Heart left ventricle (tissue), 16 donors: ENCODE measurements around the gene SCN5A. TPM values are rescaled to one million over a fixed set of nuclear protein-coding genes. Genes with fewer than 3 reads are reported as not detected.
"Not testable (repeated sequence)": the region's sequence is repeated elsewhere in the genome, so short reads cannot be mapped to it uniquely, and the experiment has no call there.

ENCODE experiments used
- ATAC-seq, 4 donors: fragments of 200-7000 bp; cut with Tn5 transposase; one replicate each; pipeline ENCODE4 v1.9.1; 2020 to 2022; ENCODE audit warnings: moderate library complexity in 4 of 4, mild to moderate bottlenecking in 3 of 4, moderate number of reproducible peaks in 1 of 4
- DNase-seq, 5 donors: peaks; one replicate each; pipeline ENCODE4 v3.0.0-alpha.2; 2020
- H3K27ac ChIP-seq, 12 donors: fragments of 200-600 bp; sonication (generic) in 4 of 12; one replicate each; pipeline versions ENCODE4 v1.5.0 to v1.8.0; 2016 to 2022; ENCODE audit warnings: mild to moderate bottlenecking in 2 of 12
- H3K27me3 ChIP-seq, 9 donors: fragments of 200-600 bp; sonication (generic) in 2 of 9; one replicate each; pipeline versions ENCODE4 v1.5.1 to v1.8.0; 2016 to 2022; ENCODE audit warnings: mild to moderate bottlenecking in 3 of 9
- H3K36me3 ChIP-seq, 9 donors: fragments of 200-600 bp; sonication (generic) in 2 of 9; one replicate each; pipeline versions ENCODE4 v1.5.0 to v1.8.0; 2018 to 2022; ENCODE audit warnings: mild to moderate bottlenecking in 2 of 9
- H3K4me1 ChIP-seq, 12 donors: fragments of 200-600 bp; sonication (generic) in 4 of 12; one replicate each; pipeline versions ENCODE4 v1.5.0 to v1.8.0; 2016 to 2022; ENCODE audit warnings: mild to moderate bottlenecking in 3 of 12
- H3K4me3 ChIP-seq, 12 donors: fragments of 200-600 bp; sonication (generic) in 4 of 12; one replicate each; pipeline versions ENCODE4 v1.5.0 to v1.8.0; 2017 to 2022; ENCODE audit warnings: mild to moderate bottlenecking in 9 of 12, moderate library complexity in 4 of 12
- H3K9me3 ChIP-seq, 12 donors: fragments of 200-600 bp; sonication (generic) in 4 of 12; one replicate each; pipeline versions ENCODE4 v1.5.0 to v1.8.0; 2016 to 2022; ENCODE audit warnings: mild to moderate bottlenecking in 1 of 12
- CTCF ChIP-seq, 12 donors: fragments of 200-600 bp; sonication (generic) in 4 of 12; IDR thresholded peaks; one replicate each; pipeline versions ENCODE4 v1.5.0 to v1.8.0; 2018 to 2022; ENCODE audit warnings: antibody characterized with exemption in 12 of 12, mild to moderate bottlenecking in 5 of 12
- POLR2A ChIP-seq, 2 donors: fragments of 450-650 bp; IDR thresholded peaks; one replicate each; pipeline ENCODE4 v1.6.1; 2017; ENCODE audit warnings: antibody characterized with exemption in 2 of 2, mild to moderate bottlenecking in 2 of 2, moderate library complexity in 2 of 2
- WGBS, 4 donors: extraction: QIAGEN DNeasy Blood & Tissue Kit in 2 of 4; methylation state at CpG; one replicate each; pipeline versions ENCODE4 v1.1.5 to v1.1.7; 2013 to 2018; 5-methylcytosine and 5-hydroxymethylcytosine counted together
- intact Hi-C, 10 donors: fragments of 100-400 bp; cut with DNase I; formaldehyde crosslinking; loops; one replicate each; pipeline versions ENCODE4 v1.11.1 to v1.14.2; 2022
- polyA plus RNA-seq, 2 donors: library from polyadenylated mRNA; stranded (reverse); fragments of 200-250 nt; gene quantifications; one replicate each; pipeline ENCODE4 v1.2.3, GENCODE V29; 2013
- total RNA-seq, 9 donors: library from RNA; depleted of rRNA in 2 of 9; stranded (reverse); fragments of >200 nt in 2 of 9; fragmentation: NEBNext Ultra II Directional in 3 of 9; extraction: Animal tissue kit (Norgen Biotek cat#: 25700) in 3 of 9; gene quantifications; one replicate each; pipeline versions ENCODE4 v1.1.0 to v1.2.4, GENCODE V29; 2016 to 2023
- donor health status: ischemic (EF 13 %, LVEDD 7.1; RV severe dilation, severe dysfunction).
- donor health status: healthy with polysubstance abuse.
- donor health status: DM: no; HTN: yes; CAD: no.
- donor health status: DM: no; HTN: no; CAD: no.
- donor health status: ischemic (EF 25% LVEDD 6.9; RV normal size, moderate dysfunction).
- donor health status: ischemic (EF 25% LVEDD 5.7; RV mildly dilated, moderate dysfunction).
- donor health status: healthy.
- donor health status: DM: yes; HTN: yes; CAD: no.
- donor health status: ischemic (EF 35%, LVEDD 5.7; RV mildly dilated, moderate dysfunction).
- donor health status: nonischemic (EF 11% LVEDD 7.7; RV severe dilation, severe dysfunction).
- donor health status: DM: yes; HTN: yes; CAD: no.
- donor health status: PGD.
- donor health status: ischemic (EF 29% LVEDD 5.4; RV normal size, mild dysfunction).
- donor health status: nonischemic (EF 23%, LVEDD 6.1; RV moderate dilation, normal function).

The SCN5A gene
- total and polyA plus RNA-seq, 11 donors = 88.4 to 242 (median 173) TPM

- TF ChIP-seq POLR2A (IDR thresholded peaks at IDR 0.05) (no peak), CTCF (IDR thresholded peaks at IDR 0.05) (peak in 1 of 12 donors; percentile 15)
- intact Hi-C loops = no loop called here
- Histone ChIP-seq H3K27ac (peak overlapping the region in 6 of 12 donors; percentile 20 to 69 (median 58)), H3K36me3 (peaks cover 0 to 56% (median 0%) of the 10 kb centered on the region in 9 donors), H3K9me3 (peaks cover 0 to 24% (median 0%) of the 10 kb centered on the region in 12 donors), H3K27me3 (no peaks in the 10 kb centered on the region), H3K4me1 (peaks cover 0 to 40% (median 11%) of the 10 kb centered on the region in 12 donors), H3K4me3 (no peak overlapping the region)
- ATAC-seq = peak; percentile 32 to 58 (median 39)
- DNase-seq = peak in 2 of 5 donors; percentile 23 to 24
- WGBS, 4 donors = 36 to 53% (median 41%) methylated on average over 3 of the region's 3 CpGs
Observed at GRCh38 chr3:38573556-38573955, 75.9 kb downstream of the SCN5A start.

DNA sequence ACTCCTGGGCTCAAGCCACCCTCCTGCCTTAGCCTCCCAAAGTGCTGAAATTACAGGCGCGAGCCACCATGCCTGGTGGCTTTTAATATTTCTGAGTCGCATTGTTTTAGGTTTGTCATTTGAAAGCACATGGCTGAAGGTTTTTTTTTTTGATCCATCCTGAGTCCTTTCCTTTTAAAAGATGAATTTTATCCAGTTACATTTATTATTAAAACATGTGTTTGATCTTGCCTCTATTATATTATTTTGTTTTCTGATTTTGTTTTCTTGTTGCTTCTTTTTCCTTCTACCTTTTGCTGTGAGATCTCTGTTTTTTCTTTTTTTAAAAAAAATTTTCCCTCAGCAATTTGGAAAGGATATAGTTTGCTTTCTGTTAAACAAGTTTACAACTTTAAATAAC, 76.4 kb downstream of the SCN5A start:
- H3K4me3 ChIP-seq = no peak overlapping the region
- H3K4me1 ChIP-seq = peaks cover 0 to 35% (median 8%) of the 10 kb centered on the region in 12 donors
- intact Hi-C loops = no loop called here
- TF ChIP-seq CTCF (IDR thresholded peaks at IDR 0.05) (no peak), POLR2A (IDR thresholded peaks at IDR 0.05) (no peak)
- peaks cover 0 to 55% (median 0%) of the 10 kb centered on the region in 9 donors for H3K36me3 ChIP-seq
- H3K27me3 ChIP-seq = no peaks in the 10 kb centered on the region
- H3K9me3 ChIP-seq = peaks cover 0 to 24% (median 0%) of the 10 kb centered on the region in 12 donors
- H3K27ac ChIP-seq = peak overlapping the region in 5 of 12 donors; percentile 20 to 69 (median 61)
- ATAC-seq = no peak
- 81 to 100% (median 98%) methylated on average over 3 of the region's 3 CpGs for WGBS, 4 donors
- no peak for DNase-seq

- peak in 2 of 5 donors; percentile 3 to 4 for DNase-seq
- Histone ChIP-seq H3K27ac (peak overlapping the region in 4 of 12 donors; percentile 2 to 52 (median 32)), H3K4me3 (no peak overlapping the region), H3K27me3 (no peaks in the 10 kb centered on the region), H3K4me1 (peaks cover 0 to 6% (median 0%) of the 10 kb centered on the region in 12 donors), H3K36me3 (peaks cover 0 to 71% (median 11%) of the 10 kb centered on the region in 9 donors), H3K9me3 (peaks cover 0 to 13% (median 0%) of the 10 kb centered on the region in 12 donors)
- TF ChIP-seq POLR2A (IDR thresholded peaks at IDR 0.05) (no peak), CTCF (IDR thresholded peaks at IDR 0.05) (no peak)
- WGBS, 4 donors = 70 to 90% (median 86%) methylated on average over 4 of the region's 4 CpGs
- intact Hi-C loops = no loop called here
- no peak for ATAC-seq
Observed at GRCh38 chr3:38567498-38567897, 82.0 kb downstream of the SCN5A start.

GRCh38 chr3:38566794-38567193, 82.7 kb downstream of the SCN5A start:
- H3K9me3 ChIP-seq, H3K4me3 ChIP-seq, H3K27me3 ChIP-seq, intact Hi-C loops: not testable (repeated sequence)
- H3K4me1 ChIP-seq = peaks cover 0 to 12% (median 0%) of the 10 kb centered on the region in 12 donors
- H3K27ac ChIP-seq = peak overlapping the region in 7 of 12 donors; percentile 2 to 52 (median 32)
- H3K36me3 ChIP-seq = peaks cover 0 to 78% (median 11%) of the 10 kb centered on the region in 9 donors
- ATAC-seq (peak in 3 of 4 donors; percentile 13 to 71 (median 68)), DNase-seq (peak in 3 of 5 donors; percentile 5 to 29 (median 20))
- 54 to 62% (median 57%) methylated on average over 7 of the region's 7 CpGs for WGBS, 4 donors

DNA sequence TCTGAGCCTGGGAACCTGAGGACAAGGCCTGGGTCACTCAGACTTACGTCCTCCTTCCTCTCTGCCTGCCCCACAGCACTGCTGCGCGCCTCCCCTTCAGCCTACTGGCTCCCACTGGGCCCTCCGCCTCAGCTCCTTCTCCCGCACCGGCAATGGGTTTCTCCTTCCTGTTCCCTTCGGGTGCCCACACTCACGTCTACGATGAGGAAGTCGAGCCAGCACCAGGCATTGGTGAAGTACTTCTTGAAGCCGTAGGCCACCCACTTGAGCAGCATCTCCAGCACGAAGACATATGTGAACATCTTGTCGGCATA, 83.3 kb downstream of the SCN5A start:
- Histone ChIP-seq H3K4me3 (no peak overlapping the region), H3K9me3 (peaks cover 0 to 3% (median 0%) of the 10 kb centered on the region in 12 donors), H3K36me3 (peaks cover 0 to 78% (median 11%) of the 10 kb centered on the region in 9 donors), H3K27me3 (no peaks in the 10 kb centered on the region), H3K4me1 (peaks cover 0 to 13% (median 0%) of the 10 kb centered on the region in 12 donors), H3K27ac (peak overlapping the region in 4 of 12 donors; percentile 14 to 52 (median 38))
- TF ChIP-seq POLR2A (IDR thresholded peaks at IDR 0.05) = no peak
- no peak for TF ChIP-seq CTCF (IDR thresholded peaks at IDR 0.05)
- intact Hi-C loops = no loop called here
- WGBS, 4 donors = 89 to 92% (median 90%) methylated on average over 13 of the region's 13 CpGs
- DNase-seq (peak in 1 of 5 donors; percentile 19), ATAC-seq (no peak)
